ENCODE measurements around the gene SARS2.

The SARS2 gene

DNA sequence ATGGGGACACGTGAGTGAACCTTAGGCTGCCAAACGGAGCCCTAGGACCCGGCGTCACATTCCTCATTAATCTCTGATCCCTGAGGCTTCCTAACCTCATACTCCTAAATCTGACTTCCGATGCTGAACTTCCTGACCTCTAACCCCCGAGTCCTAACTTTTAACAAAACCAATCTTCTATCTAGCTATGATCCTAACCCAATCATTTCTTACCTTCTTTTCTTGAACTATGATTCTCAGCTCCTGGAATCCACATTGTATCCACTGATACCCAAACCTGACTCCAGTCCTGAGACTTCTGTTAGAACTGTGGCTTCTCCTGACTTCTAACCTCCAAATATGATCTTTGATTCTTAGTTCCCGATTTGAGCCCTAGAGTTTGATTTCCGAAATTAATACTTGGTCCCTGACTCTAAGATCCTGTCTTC lies 30.3 kb downstream of the SARS2 start:
- peak overlapping the region; percentile 95 for H3K4me3 ChIP-seq (ENCODE audit: low read length)
- peak; percentile 65 for DNase-seq (ENCODE audit: low read depth)
- TF ChIP-seq CTCF (IDR thresholded peaks at IDR 0.05; ENCODE audit: insufficient read depth, low read depth, low read length, missing control alignments), result no peak

DNA sequence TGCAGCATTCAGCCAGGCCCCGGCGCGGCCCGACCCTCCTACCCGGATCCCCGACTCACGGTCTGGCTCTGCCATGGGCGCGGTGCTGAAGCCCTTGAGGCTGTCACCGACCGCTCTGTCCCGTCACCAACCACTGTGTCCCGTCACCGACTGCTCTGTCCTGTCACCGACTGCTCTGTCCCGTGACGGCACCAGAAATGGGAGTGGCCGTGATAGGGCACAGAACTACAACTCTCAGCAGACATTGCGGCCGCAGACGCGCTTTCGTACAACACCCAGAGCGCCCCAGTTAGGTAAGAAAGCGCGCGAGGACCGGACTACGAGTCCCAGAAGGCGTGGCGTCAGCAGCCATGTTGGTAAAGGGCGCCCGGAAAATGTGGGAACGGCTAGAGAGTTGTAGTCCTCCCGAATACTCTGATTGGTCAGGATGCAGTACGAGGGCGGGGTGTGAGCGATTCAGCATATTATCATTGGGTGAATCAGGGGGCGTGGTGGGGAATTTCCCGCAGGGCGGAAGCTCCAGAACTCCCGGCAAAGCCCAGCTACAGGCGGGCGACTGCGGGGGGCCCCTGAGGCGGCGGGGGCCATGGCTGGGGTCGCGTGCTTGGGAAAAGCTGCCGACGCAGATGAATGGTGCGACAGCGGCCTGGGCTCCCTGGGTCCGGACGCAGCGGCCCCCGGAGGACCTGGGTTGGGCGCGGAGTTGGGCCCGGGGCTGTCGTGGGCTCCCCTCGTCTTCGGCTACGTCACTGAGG lies 30.9 kb downstream of the SARS2 start, which contains the start of the genes NFKBIB and SIRT2:
Gene NFKBIB (plus strand): TSS at position 523 of the 755 bp plus-strand sequence. CDS start 64 bp downstream, at position 587.
Gene SIRT2 (minus strand): TSS at position 172 of the 755 bp plus-strand sequence. CDS start 97 bp downstream, at position 75.
- peak within 1 kb of the TSS; percentile 95 for H3K4me3 ChIP-seq (ENCODE audit: low read length)
- no peak for TF ChIP-seq CTCF (IDR thresholded peaks at IDR 0.05; ENCODE audit: insufficient read depth, low read depth, low read length, missing control alignments)
- DNase-seq (ENCODE audit: low read depth), result peak; percentile 100

- peak; percentile 19 for DNase-seq (ENCODE audit: low read depth)
- H3K4me3 ChIP-seq (ENCODE audit: low read length), result peak overlapping the region; percentile 95
- TF ChIP-seq CTCF (IDR thresholded peaks at IDR 0.05; ENCODE audit: insufficient read depth, low read depth, low read length, missing control alignments), result no peak
Observed at GRCh38 chr19:38898788-38899446, 31.6 kb downstream of the SARS2 start.

- DNase-seq (ENCODE audit: low read depth), result no peak
- no peak overlapping the region for H3K4me3 ChIP-seq (ENCODE audit: low read length)
- TF ChIP-seq CTCF (IDR thresholded peaks at IDR 0.05; ENCODE audit: insufficient read depth, low read depth, low read length, missing control alignments), result no peak
Observed at GRCh38 chr19:38894968-38895367, 35.6 kb downstream of the SARS2 start.

- no peak for TF ChIP-seq CTCF (IDR thresholded peaks at IDR 0.05; ENCODE audit: insufficient read depth, low read depth, low read length, missing control alignments)
- DNase-seq (ENCODE audit: low read depth), result no peak
- no peak overlapping the region for H3K4me3 ChIP-seq (ENCODE audit: low read length)
Observed at GRCh38 chr19:38893341-38893771, 37.2 kb downstream of the SARS2 start.

GRCh38 chr19:38892841-38893240 lies 37.7 kb downstream of the SARS2 start:
- no peak overlapping the region for H3K4me3 ChIP-seq (ENCODE audit: low read length)
- TF ChIP-seq CTCF (IDR thresholded peaks at IDR 0.05; ENCODE audit: insufficient read depth, low read depth, low read length, missing control alignments), result no peak
- DNase-seq (ENCODE audit: low read depth), result no peak
